Stimulated activated CD8-positive, alpha-beta memory T cell treated with anti-CD3 and anti-CD28 coated beads, Interleukin-4, amount 100 ng/mL, for 48 hours (primary cell): ENCODE measurements around the gene EFHC1.

Experiments
- DNase-seq: peaks from one replicate; pipeline ENCODE4 v3.0.0-alpha.2; 2020

Gene EFHC1

GRCh38 chr6:52523378-52524142 is 103.4 kb downstream of the EFHC1 start:
- DNase-seq = no peak

GRCh38 chr6:52524918-52525317 is 104.8 kb downstream of the EFHC1 start:
- no peak for DNase-seq

GRCh38 chr6:52526634-52527033 is 106.5 kb downstream of the EFHC1 start:
- no peak for DNase-seq

GRCh38 chr6:52527436-52527835 is 107.3 kb downstream of the EFHC1 start:
- no peak for DNase-seq

GRCh38 chr6:52529311-52529710 is 109.2 kb downstream of the EFHC1 start:
- no peak for DNase-seq

GRCh38 chr6:52530351-52530750 is 110.2 kb downstream of the EFHC1 start:
- DNase-seq = no peak

- no peak for DNase-seq
Observed at GRCh38 chr6:52531396-52531795, 111.3 kb downstream of the EFHC1 start.

GRCh38 chr6:52531834-52532233 is 111.7 kb downstream of the EFHC1 start:
- no peak for DNase-seq

- no peak for DNase-seq
Observed at GRCh38 chr6:52532457-52532856, 112.3 kb downstream of the EFHC1 start.

- DNase-seq = no peak
Observed at GRCh38 chr6:52533491-52533890, 113.3 kb downstream of the EFHC1 start.

GRCh38 chr6:52534363-52534762 is 114.2 kb downstream of the EFHC1 start:
- no peak for DNase-seq

GRCh38 chr6:52534966-52535390 is 114.8 kb downstream of the EFHC1 start:
- peak; percentile 63 for DNase-seq

- DNase-seq = no peak
Observed at GRCh38 chr6:52535711-52536423, 115.7 kb downstream of the EFHC1 start.

- DNase-seq = no peak
Observed at GRCh38 chr6:52536424-52536916, 116.3 kb downstream of the EFHC1 start.

- peak; percentile 28 for DNase-seq
Observed at GRCh38 chr6:52537001-52537753, 117.0 kb downstream of the EFHC1 start.

- no peak for DNase-seq
Observed at GRCh38 chr6:52538252-52538900, 118.2 kb downstream of the EFHC1 start.

GRCh38 chr6:52538901-52539354 is 118.8 kb downstream of the EFHC1 start:
- DNase-seq = no peak

GRCh38 chr6:52539607-52540006 is 119.5 kb downstream of the EFHC1 start:
- no peak for DNase-seq

- DNase-seq = no peak
Observed at GRCh38 chr6:52540286-52540902, 120.3 kb downstream of the EFHC1 start.

- DNase-seq = no peak
Observed at GRCh38 chr6:52541135-52541534, 121.0 kb downstream of the EFHC1 start.

GRCh38 chr6:52543262-52543661 is 123.1 kb downstream of the EFHC1 start:
- no peak for DNase-seq
